H1 (cell line): ENCODE measurements around the gene ESPNL. TPM values are rescaled to one million over a fixed set of nuclear protein-coding genes. Genes with fewer than 3 reads are reported as not detected.

Experiments used
- CTCF ChIA-PET: fragments of 300-600 bp; sonication (Branson Sonifier 250); formaldehyde crosslinking; loops from one replicate; lab custom pipeline; 2021; ENCODE audit not compliant: partially characterized antibody; lab: Charles Lee
- POLR2A ChIA-PET: fragments of 300-600 bp; sonication (Branson Sonifier 250); formaldehyde crosslinking; loops from one replicate; lab custom pipeline; 2021; ENCODE audit warnings: inconsistent platforms; ENCODE audit not compliant: partially characterized antibody; lab: Charles Lee
- DNase-seq, 2 experiments: peaks; one replicate each; pipeline versions ENCODE4 v3.0.0 to v3.0.0-alpha.2; 2010 to 2022; ENCODE audit warnings: low spot score in 2 of 2, low read depth in 1 of 2, mixed read lengths in 1 of 2
- FAIRE-seq: peaks from 2 replicates; lab custom pipeline; 2011; peaks lifted over from hg19 to GRCh38; lab: Jason Lieb, UNC
- H2AFZ ChIP-seq: 2 replicates; pipeline ENCODE4 v1.8.1; 2012; ENCODE audit warnings: low read length, inconsistent platforms
- H2AK5ac ChIP-seq: 2 replicates; pipeline ENCODE4 v1.6.1; 2013; ENCODE audit warnings: low read depth, low read length
- H2BK120ac ChIP-seq: replicated peaks from 2 replicates; pipeline ENCODE3; 2013; ENCODE audit warnings: low read depth, low read length, inconsistent platforms
- H2BK12ac ChIP-seq: 2 replicates; pipeline ENCODE4 v1.6.1; 2013; ENCODE audit warnings: low read depth, low read length
- H2BK15ac ChIP-seq: 2 replicates; pipeline ENCODE4 v1.6.1; 2013; ENCODE audit warnings: low read length
- H2BK20ac ChIP-seq: 2 replicates; pipeline ENCODE4 v1.6.1; 2013; ENCODE audit warnings: low read length
- H2BK5ac ChIP-seq: 2 replicates; pipeline ENCODE4 v1.6.1; 2013; ENCODE audit warnings: low read depth, low read length
- H3K14ac ChIP-seq: 2 replicates; pipeline ENCODE4 v1.6.1; 2013; ENCODE audit warnings: inconsistent platforms; ENCODE audit not compliant: insufficient read length
- H3K18ac ChIP-seq: 2 replicates; pipeline ENCODE4 v1.6.1; 2013; ENCODE audit warnings: low read length; ENCODE audit errors: extremely low read depth
- H3K23ac ChIP-seq: 2 replicates; pipeline ENCODE4 v1.6.1; 2013; ENCODE audit warnings: inconsistent platforms; ENCODE audit not compliant: insufficient read length
- H3K23me2 ChIP-seq: 2 replicates; pipeline ENCODE4 v1.6.1; 2013; ENCODE audit warnings: low read depth, low read length
- H3K27ac ChIP-seq: 2 replicates; pipeline ENCODE4 v1.6.1; 2011; ENCODE audit warnings: low read depth, low read length, inconsistent platforms
- H3K27me3 ChIP-seq, 4 experiments: replicated peaks in 1 of 4; 1 replicate in 1 of 4; 2 replicates in 3 of 4; pipeline versions ENCODE4 v1.6.1 to v1.8.1; 2011 to 2013; ENCODE audit warnings: low read length in 3 of 4, mild to moderate bottlenecking in 3 of 4, inconsistent platforms in 2 of 4, mixed read lengths in 2 of 4, moderate library complexity in 1 of 4; ENCODE audit not compliant: control insufficient read depth in 3 of 4, insufficient read depth in 3 of 4; ENCODE audit errors: extremely low read depth in 1 of 4
- H3K36me3 ChIP-seq, 4 experiments: 2 replicates each; pipeline versions ENCODE4 v1.6.1 to v1.8.1; 2011 to 2013; ENCODE audit warnings: mild to moderate bottlenecking in 4 of 4, low read length in 3 of 4, moderate library complexity in 2 of 4, control low read depth in 1 of 4, inconsistent platforms in 1 of 4; ENCODE audit not compliant: insufficient read depth in 4 of 4, control insufficient read depth in 2 of 4
- H3K4ac ChIP-seq: replicated peaks from 2 replicates; pipeline ENCODE3; 2013; ENCODE audit warnings: low read length, low read depth, mixed read lengths, inconsistent platforms; ENCODE audit not compliant: insufficient read length
- H3K4me1 ChIP-seq, 4 experiments: replicated peaks in 1 of 4; 1 replicate in 1 of 4; 2 replicates in 3 of 4; pipeline versions ENCODE4 v1.6.1 to v1.8.1; 2011 to 2013; ENCODE audit warnings: low read length in 3 of 4, inconsistent platforms in 2 of 4, mixed read lengths in 1 of 4; ENCODE audit not compliant: insufficient read depth in 4 of 4, control insufficient read depth in 3 of 4
- H3K4me2 ChIP-seq, 2 experiments: 2 replicates each; pipeline versions ENCODE4 v1.6.1 to v1.8.1; 2011 to 2013; ENCODE audit warnings: low read depth in 2 of 2, low read length in 2 of 2, control low read depth in 1 of 2, inconsistent platforms in 1 of 2, mild to moderate bottlenecking in 1 of 2; ENCODE audit not compliant: insufficient read depth in 1 of 2
- H3K4me3 ChIP-seq, 4 experiments: fragments of 200-600, 300-600 bp in 1 of 4; sonication (generic), shearing (Covaris generic), sonication (Bioruptor Twin) in 1 of 4; 2 replicates each; pipeline versions ENCODE4 v1.5.1 to v1.8.1; 2011 to 2016; ENCODE audit warnings: low read length in 4 of 4, low read depth in 3 of 4, control low read depth in 2 of 4, inconsistent platforms in 2 of 4, mild to moderate bottlenecking in 2 of 4, mixed read lengths in 1 of 4, moderate library complexity in 1 of 4; ENCODE audit not compliant: insufficient read depth in 2 of 4; ENCODE audit errors: extremely low read depth in 1 of 4
- H3K56ac ChIP-seq: replicated peaks from 2 replicates; pipeline ENCODE3; 2013; ENCODE audit warnings: low read depth, mild to moderate bottlenecking, mixed read lengths, low read length, inconsistent platforms; ENCODE audit not compliant: insufficient read length
- H3K79me1 ChIP-seq: 2 replicates; pipeline ENCODE4 v1.6.1; 2013; ENCODE audit warnings: low read depth, low read length, control low read depth
- H3K79me2 ChIP-seq, 2 experiments: 2 replicates each; pipeline versions ENCODE4 v1.6.1 to v1.8.1; 2012 to 2013; ENCODE audit warnings: low read length in 2 of 2, mild to moderate bottlenecking in 2 of 2, inconsistent platforms in 1 of 2; ENCODE audit not compliant: insufficient read depth in 2 of 2, control insufficient read depth in 1 of 2
- H3K9ac ChIP-seq, 4 experiments: replicated peaks in 1 of 4; 1 replicate in 1 of 4; 2 replicates in 3 of 4; pipeline versions ENCODE4 v1.6.1 to v1.8.1; 2011 to 2013; ENCODE audit warnings: low read depth in 3 of 4, low read length in 3 of 4, control low read depth in 2 of 4, mild to moderate bottlenecking in 2 of 4, moderate library complexity in 2 of 4, inconsistent platforms in 1 of 4; ENCODE audit errors: extremely low read depth in 1 of 4
- H3K9me3 ChIP-seq, 2 experiments: 2 replicates each; pipeline versions ENCODE4 v1.6.1 to v1.8.1; 2012 to 2013; ENCODE audit warnings: mild to moderate bottlenecking in 2 of 2, moderate library complexity in 2 of 2, control low read depth in 1 of 2, inconsistent platforms in 1 of 2, low read depth in 1 of 2, low read length in 1 of 2, mixed read lengths in 1 of 2; ENCODE audit not compliant: insufficient read depth in 2 of 2
- H4K20me1 ChIP-seq, 2 experiments: replicated peaks in 1 of 2; 2 replicates each; pipeline versions ENCODE3 to v1.8.1; 2011 to 2013; ENCODE audit warnings: inconsistent platforms in 2 of 2, low read length in 2 of 2, mild to moderate bottlenecking in 1 of 2; ENCODE audit not compliant: insufficient read depth in 2 of 2, control insufficient read depth in 1 of 2
- H4K5ac ChIP-seq: 2 replicates; pipeline ENCODE4 v1.6.1; 2013; ENCODE audit warnings: low read length, low read depth, mixed read lengths, inconsistent platforms; ENCODE audit not compliant: insufficient read length
- H4K8ac ChIP-seq: 2 replicates; pipeline ENCODE4 v1.8.0; 2013; ENCODE audit warnings: mild to moderate bottlenecking, moderate library complexity, low read length, inconsistent platforms; ENCODE audit not compliant: insufficient read depth; ENCODE audit errors: extremely low read depth
- H4K91ac ChIP-seq: replicated peaks from 2 replicates; pipeline ENCODE3; 2013; ENCODE audit warnings: low read length, mixed read lengths, inconsistent platforms; ENCODE audit not compliant: insufficient read length
- BCL11A ChIP-seq, 2 experiments: IDR thresholded peaks; one replicate each; pipeline ENCODE4 v1.6.1; 2011; ENCODE audit warnings: low read depth in 2 of 2, low read length in 2 of 2, mild to moderate bottlenecking in 2 of 2
- CHD2 ChIP-seq: IDR thresholded peaks from 2 replicates; pipeline ENCODE4 v1.6.1; 2012; ENCODE audit warnings: low read length, improper control_type of control experiment
- E2F6 ChIP-seq: IDR thresholded peaks from 2 replicates; pipeline ENCODE4 v1.6.1; 2012; ENCODE audit warnings: inconsistent platforms
- EGR1 ChIP-seq: IDR thresholded peaks from 2 replicates; pipeline ENCODE4 v1.6.1; 2011; ENCODE audit warnings: low read depth, low read length, borderline replicate concordance
- EZH2 ChIP-seq: fragments of 200-600 bp; sonication (generic); IDR thresholded peaks from 2 replicates; pipeline ENCODE4 v1.7.1; 2012; ENCODE audit warnings: low read depth, mild to moderate bottlenecking, moderate library complexity, low read length, inconsistent platforms; ENCODE audit not compliant: severe bottlenecking
- GTF2F1 ChIP-seq: IDR thresholded peaks from 2 replicates; pipeline ENCODE4 v1.6.1; 2012; ENCODE audit warnings: low read depth, low read length, improper control_type of control experiment, borderline replicate concordance
- JUN ChIP-seq: IDR thresholded peaks from 2 replicates; pipeline ENCODE4 v1.6.1; 2011; ENCODE audit warnings: low read depth, mild to moderate bottlenecking, improper control_type of control experiment, low read length
- KDM1A ChIP-seq: fragments of 200-600, 300-600 bp; sonication (generic); IDR thresholded peaks from 2 replicates; pipeline ENCODE4 v1.7.1; 2016; ENCODE audit warnings: mild to moderate bottlenecking, low read length, borderline replicate concordance
- PHF8 ChIP-seq: fragments of 200-600 bp; sonication (generic); conservative IDR thresholded peaks from 2 replicates; pipeline ENCODE4 v1.7.1; 2012; ENCODE audit warnings: low read depth, mild to moderate bottlenecking, inconsistent platforms, low read length, moderate library complexity
- SAP30 ChIP-seq: fragments of 300-600 bp; sonication (generic); IDR thresholded peaks from 2 replicates; pipeline ENCODE4 v1.7.1; 2012; ENCODE audit warnings: low read length, moderate library complexity, mild to moderate bottlenecking, inconsistent platforms; ENCODE audit not compliant: insufficient read depth, insufficient replicate concordance
- SIX5 ChIP-seq: IDR thresholded peaks from 2 replicates; pipeline ENCODE4 v1.6.1; 2011; ENCODE audit warnings: mild to moderate bottlenecking, low read depth, low read length
- SP1 ChIP-seq: IDR thresholded peaks from 2 replicates; pipeline ENCODE4 v1.6.1; 2011; ENCODE audit warnings: low read depth, low read length
- SUZ12 ChIP-seq: fragments of 200-600 bp; sonication (generic); IDR thresholded peaks from 2 replicates; pipeline ENCODE4 v1.6.1; 2012; ENCODE audit warnings: mild to moderate bottlenecking, inconsistent platforms, low read length, moderate library complexity, mixed read lengths
- TAF1 ChIP-seq: IDR thresholded peaks from 2 replicates; pipeline ENCODE4 v1.6.1; 2011; ENCODE audit warnings: mild to moderate bottlenecking, low read depth, low read length
- TBP ChIP-seq: IDR thresholded peaks from 2 replicates; pipeline ENCODE4 v1.6.1; 2011; ENCODE audit warnings: low read depth, low read length, improper control_type of control experiment
- polyA plus RNA-seq, 7 experiments: library from polyadenylated mRNA; depleted of rRNA in 3 of 7; stranded (reverse) in 5 of 7; unstranded in 2 of 7; fragments of >200 nt in 5 of 7; fragments of 200-250 nt in 2 of 7; gene quantifications; 1 replicate in 5 of 7; 2 replicates in 1 of 7; 4 replicates in 1 of 7; pipeline versions ENCODE4 v1.2.1 to v1.2.3, GENCODE V29; 2011 to 2013; ENCODE audit warnings: missing spikeins in 2 of 7, mixed read lengths in 2 of 7
- total RNA-seq: library from RNA; stranded (reverse); fragmentation: NEBNext Ultra II Directional; extraction: Animal tissue kit (Norgen Biotek cat#: 25700); gene quantifications from 2 replicates; pipeline ENCODE4 v1.2.1, GENCODE V29; 2021

The ESPNL gene
- total and polyA plus RNA-seq, 2 of the 8 experiments (the other 6 are each of a cell fraction or from before 2014, with no cell fraction given): 0.68 to 1.3 TPM

DNA sequence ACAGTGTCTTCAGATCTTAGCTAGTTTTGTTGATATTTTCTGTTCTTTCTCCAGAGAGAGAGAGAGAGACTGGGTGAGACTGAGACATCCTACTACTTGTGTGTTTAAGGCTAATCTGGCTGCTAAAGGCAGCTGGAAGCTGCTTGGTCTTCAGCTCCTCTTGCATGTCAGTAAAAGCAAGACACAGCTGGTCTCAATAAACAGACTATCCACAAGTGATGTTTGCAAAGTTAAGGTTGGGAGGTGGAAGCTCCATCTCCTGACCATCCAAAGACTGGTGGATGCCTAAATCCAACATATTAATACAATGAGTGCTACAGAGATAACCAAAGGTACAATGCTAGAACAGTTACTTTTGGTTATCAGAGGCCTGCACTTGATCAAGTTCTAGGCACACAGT, 76.5 kb downstream of the ESPNL start:
- no peaks in the 10 kb centered on the region for H3K27me3 ChIP-seq
- H2BK5ac ChIP-seq: no peak overlapping the region
- no peak overlapping the region for H2BK12ac ChIP-seq
- H2AK5ac ChIP-seq: no peak overlapping the region
- no peak for FAIRE-seq
- H2BK120ac ChIP-seq: no peak overlapping the region
- H3K4me1 ChIP-seq: no peaks in the 10 kb centered on the region
- H2BK20ac ChIP-seq: no peak overlapping the region
- H4K20me1 ChIP-seq: peaks cover 3 to 14% of the 10 kb centered on the region in 2 experiments
- H3K9me3 ChIP-seq: no peaks in the 10 kb centered on the region
- H3K79me2 ChIP-seq: no peaks in the 10 kb centered on the region
- ChIA-PET POLR2A (interaction anchor here (0.6 to 1.4 kb wide), 4 partner anchors 9 to 19 kb away, joined by 3 to 5 read pairs (median 3); no protein-coding TSS in a partner anchor), CTCF (interaction anchor here (0.6 kb wide), 1 partner anchor 341 kb away, joined by 3 read pairs; no protein-coding TSS in a partner anchor)
- H2BK15ac ChIP-seq: no peak overlapping the region
- H4K91ac ChIP-seq: no peak overlapping the region
- H4K5ac ChIP-seq: no peak overlapping the region
- no peak for DNase-seq
- H4K8ac ChIP-seq: no peak overlapping the region
- no peak overlapping the region for H3K23ac ChIP-seq
- no peak overlapping the region for H3K27ac ChIP-seq
- peaks cover 11 to 60% (median 22%) of the 10 kb centered on the region in 4 experiments; a peak in 7 of 8 replicates for H3K36me3 ChIP-seq
- no peak overlapping the region for H2AFZ ChIP-seq
- H3K23me2 ChIP-seq: no peaks in the 10 kb centered on the region
- no peak overlapping the region for H3K18ac ChIP-seq
- H3K4ac ChIP-seq: no peak overlapping the region
- no peak overlapping the region for H3K4me3 ChIP-seq
- no peak overlapping the region for H3K56ac ChIP-seq
- H3K4me2 ChIP-seq: no peak overlapping the region
- no peak overlapping the region for H3K9ac ChIP-seq
- H3K14ac ChIP-seq: no peak overlapping the region
- no peaks in the 10 kb centered on the region; the same call in 1 of the 2 replicates for H3K79me1 ChIP-seq
- TF ChIP-seq SIX5: no peak
- no peak for TF ChIP-seq KDM1A
- no peak for TF ChIP-seq CHD2
- no peak for TF ChIP-seq GTF2F1
- no peak for TF ChIP-seq PHF8
- no peak for TF ChIP-seq SP1
- no peak for TF ChIP-seq JUN
- no peak for TF ChIP-seq TAF1
- no peak for TF ChIP-seq EGR1
- no peak for TF ChIP-seq E2F6
- TF ChIP-seq TBP: no peak
- TF ChIP-seq SAP30: no peak
- TF ChIP-seq BCL11A (IDR thresholded peaks at IDR 0.05; ENCODE audit: low read depth in 2 of 2, low read length in 2 of 2): no peak
- no peak for TF ChIP-seq SUZ12
- no peak for TF ChIP-seq EZH2
